Right atrium auricular region (tissue), 2 donors: ENCODE results near the gene CDK5RAP3. TPM values are rescaled to one million over a fixed set of nuclear protein-coding genes. Genes with fewer than 3 reads are reported as not detected.
"Not testable (repeated sequence)": the region's sequence is repeated elsewhere in the genome, so short reads cannot be mapped to it uniquely, and the experiment has no call there.

ENCODE experiments used
- DNase-seq: peaks from one replicate; pipeline ENCODE4 v3.0.0-alpha.2; 2019; ENCODE audit warnings: low spot score
- H3K27ac ChIP-seq, 2 donors: fragments of 200-600 bp; sonication (generic); 1 replicate in 1 of 2; 2 replicates in 1 of 2; pipeline ENCODE4 v1.5.1; 2016 to 2019
- H3K27me3 ChIP-seq, 2 donors: fragments of 200-600 bp; sonication (generic); one replicate each; pipeline versions ENCODE4 v1.5.1 to v1.6.0; 2017 to 2019
- H3K36me3 ChIP-seq: fragments of 200-600 bp; sonication (generic); one replicate; pipeline ENCODE4 v1.5.1; 2016
- H3K4me1 ChIP-seq, 2 donors: fragments of 200-600 bp; sonication (generic); one replicate each; pipeline versions ENCODE4 v1.5.1 to v1.6.0; 2017 to 2019
- H3K4me3 ChIP-seq, 2 donors: fragments of 200-600 bp; sonication (generic); 1 replicate in 1 of 2; 2 replicates in 1 of 2; pipeline ENCODE4 v1.5.1; 2017 to 2019; ENCODE audit warnings: mild to moderate bottlenecking in 1 of 2, moderate library complexity in 1 of 2
- H3K9me3 ChIP-seq, 2 donors: fragments of 200-600 bp; sonication (generic); one replicate each; pipeline ENCODE4 v1.5.1; 2019
- total RNA-seq, 2 donors: library from RNA; depleted of rRNA; stranded (reverse); fragments of >200 nt; gene quantifications; one replicate each; pipeline ENCODE4 v1.1.0, GENCODE V29; 2016
- TF ChIP-seq, protein P1 (sequence below), 2 donors: fragments of 200-600 bp; sonication (generic); IDR thresholded peaks; one replicate each; pipeline ENCODE4 v1.5.1; 2019; ENCODE audit warnings: antibody characterized with exemption in 2 of 2

Gene CDK5RAP3
- total RNA-seq, 2 donors from 2014 or later = 37.9 to 45.4 TPM

GRCh38 chr17:47982091-47982617 is 11.2 kb downstream of the CDK5RAP3 start:
- H3K9me3 ChIP-seq = no peaks in the 10 kb centered on the region
- no peak overlapping the region for H3K27ac ChIP-seq
- no peaks in the 10 kb centered on the region for H3K27me3 ChIP-seq
- H3K4me1 ChIP-seq = peaks cover 0 to 30% of the 10 kb centered on the region in 2 donors
- DNase-seq = no peak
- no peak overlapping the region for H3K4me3 ChIP-seq
- peaks cover 37% of the 10 kb centered on the region for H3K36me3 ChIP-seq
- TF ChIP-seq, protein P1, sequence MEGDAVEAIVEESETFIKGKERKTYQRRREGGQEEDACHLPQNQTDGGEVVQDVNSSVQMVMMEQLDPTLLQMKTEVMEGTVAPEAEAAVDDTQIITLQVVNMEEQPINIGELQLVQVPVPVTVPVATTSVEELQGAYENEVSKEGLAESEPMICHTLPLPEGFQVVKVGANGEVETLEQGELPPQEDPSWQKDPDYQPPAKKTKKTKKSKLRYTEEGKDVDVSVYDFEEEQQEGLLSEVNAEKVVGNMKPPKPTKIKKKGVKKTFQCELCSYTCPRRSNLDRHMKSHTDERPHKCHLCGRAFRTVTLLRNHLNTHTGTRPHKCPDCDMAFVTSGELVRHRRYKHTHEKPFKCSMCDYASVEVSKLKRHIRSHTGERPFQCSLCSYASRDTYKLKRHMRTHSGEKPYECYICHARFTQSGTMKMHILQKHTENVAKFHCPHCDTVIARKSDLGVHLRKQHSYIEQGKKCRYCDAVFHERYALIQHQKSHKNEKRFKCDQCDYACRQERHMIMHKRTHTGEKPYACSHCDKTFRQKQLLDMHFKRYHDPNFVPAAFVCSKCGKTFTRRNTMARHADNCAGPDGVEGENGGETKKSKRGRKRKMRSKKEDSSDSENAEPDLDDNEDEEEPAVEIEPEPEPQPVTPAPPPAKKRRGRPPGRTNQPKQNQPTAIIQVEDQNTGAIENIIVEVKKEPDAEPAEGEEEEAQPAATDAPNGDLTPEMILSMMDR (IDR thresholded peaks at IDR 0.05) = no peak

DNA sequence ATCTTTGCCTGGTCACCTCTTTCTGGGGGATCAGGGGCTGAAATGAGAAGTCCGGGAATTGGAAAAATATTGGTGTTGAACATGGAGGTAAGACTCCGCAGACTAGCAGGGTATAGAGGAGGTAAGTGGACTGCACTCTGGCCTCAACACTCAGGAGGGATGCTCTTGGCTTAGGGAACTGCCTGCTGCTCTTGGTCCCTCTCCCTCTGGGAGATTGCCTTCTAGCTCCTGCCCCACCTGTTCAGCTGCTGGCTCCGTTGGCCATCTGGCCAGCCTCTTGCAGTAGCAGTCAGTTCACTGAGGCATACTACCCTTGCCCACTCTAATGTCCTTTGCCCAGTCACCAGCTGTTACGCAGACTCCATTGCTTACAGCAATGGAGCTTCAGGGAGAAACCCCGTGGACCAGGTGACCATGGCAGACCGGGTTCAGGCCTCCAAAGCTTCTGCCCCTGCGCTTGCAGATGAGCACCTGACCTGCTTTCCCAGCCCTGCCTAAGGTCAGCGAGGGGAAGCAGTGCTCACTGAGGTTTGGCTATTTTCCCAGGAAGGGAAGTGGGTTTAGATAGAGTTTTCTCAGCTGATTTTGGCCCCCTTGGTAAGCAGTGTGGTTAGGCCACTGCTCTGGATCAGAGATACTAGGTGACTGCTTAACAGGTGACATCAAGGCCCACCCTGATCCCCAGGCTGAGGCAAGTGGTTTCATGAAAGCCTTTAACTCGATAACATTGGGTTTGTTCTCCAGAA is 11.9 kb downstream of the CDK5RAP3 start:
- TF ChIP-seq, protein P1 (IDR thresholded peaks at IDR 0.05) = no peak
- Histone ChIP-seq H3K9me3 (no peaks in the 10 kb centered on the region), H3K4me3 (no peak overlapping the region), H3K27ac (peak overlapping the region in 1 of 2 donors; percentile 69), H3K27me3 (no peaks in the 10 kb centered on the region), H3K36me3 (peaks cover 37% of the 10 kb centered on the region), H3K4me1 (peaks cover 0 to 34% of the 10 kb centered on the region in 2 donors)
- DNase-seq = no peak

- H3K4me1 ChIP-seq = peaks cover 0 to 34% of the 10 kb centered on the region in 2 donors
- H3K9me3 ChIP-seq = no peaks in the 10 kb centered on the region
- peak overlapping the region; percentile 39 to 69 for H3K27ac ChIP-seq
- TF ChIP-seq, protein P1 (IDR thresholded peaks at IDR 0.05) = no peak
- no peak for DNase-seq
- no peaks in the 10 kb centered on the region for H3K27me3 ChIP-seq
- no peak overlapping the region for H3K4me3 ChIP-seq
- H3K36me3 ChIP-seq = peaks cover 35% of the 10 kb centered on the region
Measured at GRCh38 chr17:47983492-47984223, 12.7 kb downstream of the CDK5RAP3 start.

GRCh38 chr17:47986520-47986919 is 15.6 kb downstream of the CDK5RAP3 start:
- H3K36me3 ChIP-seq = peaks cover 7% of the 10 kb centered on the region
- no peak for DNase-seq
- H3K4me3 ChIP-seq = no peak overlapping the region
- H3K27ac ChIP-seq = no peak overlapping the region
- TF ChIP-seq, protein P1 (IDR thresholded peaks at IDR 0.05) = no peak
- no peaks in the 10 kb centered on the region for H3K27me3 ChIP-seq
- no peaks in the 10 kb centered on the region for H3K9me3 ChIP-seq
- peaks cover 0 to 34% of the 10 kb centered on the region in 2 donors for H3K4me1 ChIP-seq

DNA sequence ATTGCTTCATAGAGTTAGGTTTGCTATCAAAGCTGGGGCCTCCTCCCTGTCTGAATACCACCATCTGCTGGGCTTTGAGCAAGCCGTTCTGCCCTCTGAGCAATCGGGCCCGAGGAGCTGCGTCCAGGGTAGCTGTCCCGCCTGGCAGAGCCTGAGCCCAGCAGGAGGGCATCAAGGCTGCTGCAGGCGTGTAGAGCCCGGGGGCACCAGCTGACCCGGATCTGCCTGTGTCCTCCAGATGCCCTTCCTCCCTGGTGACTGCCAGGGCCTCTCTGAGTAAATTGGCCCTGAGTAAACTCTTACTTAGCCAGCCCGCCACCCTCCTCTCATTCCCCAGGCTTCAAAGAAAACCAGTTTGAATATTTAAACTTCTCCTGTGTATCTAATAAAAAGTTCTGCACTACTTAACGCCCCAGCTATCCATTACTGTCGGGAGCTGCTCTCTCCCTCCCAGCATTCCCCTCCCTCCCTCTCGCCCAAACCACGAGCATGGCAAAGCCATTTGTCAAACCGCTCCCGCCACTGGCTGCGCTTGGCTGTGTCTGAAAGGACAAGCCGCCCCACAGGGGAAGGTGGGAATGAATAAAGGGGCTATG is 16.4 kb downstream of the CDK5RAP3 start:
- no peaks in the 10 kb centered on the region for H3K27me3 ChIP-seq
- no peaks in the 10 kb centered on the region for H3K36me3 ChIP-seq
- no peaks in the 10 kb centered on the region for H3K9me3 ChIP-seq
- no peak overlapping the region for H3K27ac ChIP-seq
- no peak for DNase-seq
- peaks cover 0 to 33% of the 10 kb centered on the region in 2 donors for H3K4me1 ChIP-seq
- no peak overlapping the region for H3K4me3 ChIP-seq
- TF ChIP-seq, protein P1 (IDR thresholded peaks at IDR 0.05) = no peak

- H3K36me3 ChIP-seq, H3K27ac ChIP-seq, H3K27me3 ChIP-seq, H3K4me3 ChIP-seq, DNase-seq, H3K9me3 ChIP-seq: not testable (repeated sequence)
- peaks cover 0 to 31% of the 10 kb centered on the region in 2 donors for H3K4me1 ChIP-seq
Measured at GRCh38 chr17:47988445-47988844, 17.5 kb downstream of the CDK5RAP3 start.
